SK-N-SH (cell line): ENCODE data around the gene EN2. TPM values are rescaled to one million over a fixed set of nuclear protein-coding genes. Genes with fewer than 3 reads are reported as not detected.

Experiments
- CTCF ChIA-PET: fragments of 300-600, 350-600 bp; formaldehyde crosslinking; extraction: SDS; loops from one replicate; lab custom pipeline; 2021; lab: Yijun Ruan, JAX
- POLR2A ChIA-PET: fragments of 350-600 bp; sonication (Branson Sonifier 250); formaldehyde crosslinking; extraction: SDS; loops from one replicate; lab custom pipeline; 2020; ENCODE audit warnings: antibody characterized with exemption, inconsistent platforms; lab: Yijun Ruan, JAX
- DNase-seq: peaks from one replicate; pipeline ENCODE4 v3.0.0; 2012
- H2AFZ ChIP-seq: fragments of 200-600 bp; sonication (generic); 2 replicates; pipeline ENCODE4 v1.8.1; 2016; ENCODE audit warnings: antibody characterized with exemption, mild to moderate bottlenecking, low read depth
- H3F3A ChIP-seq: fragments of 200-600 bp; sonication (generic); replicated peaks from 2 replicates; pipeline ENCODE3; 2016; ENCODE audit warnings: antibody characterized with exemption, mild to moderate bottlenecking; ENCODE audit not compliant: insufficient read depth
- H3K27ac ChIP-seq, 2 experiments: fragments of 200-500 bp in 1 of 2; fragments of 200-600 bp in 1 of 2; sonication (Bioruptor generic) in 1 of 2; sonication (generic), shearing (Covaris generic) in 1 of 2; 2 replicates each; pipeline versions ENCODE4 v1.5.1 to v1.6.1; 2014 to 2016; ENCODE audit warnings: low read depth in 2 of 2, inconsistent platforms in 1 of 2, low read length in 1 of 2, mild to moderate bottlenecking in 1 of 2, mixed read lengths in 1 of 2
- H3K27me3 ChIP-seq: fragments of 200-600 bp; sonication (generic), shearing (Covaris generic); 2 replicates; pipeline ENCODE4 v1.6.1; 2016; ENCODE audit warnings: mixed run types; ENCODE audit not compliant: insufficient read depth
- H3K36me3 ChIP-seq, 2 experiments: fragments of 200-500 bp in 1 of 2; fragments of 200-600 bp in 1 of 2; sonication (Bioruptor generic) in 1 of 2; sonication (generic) in 1 of 2; replicated peaks in 1 of 2; 2 replicates each; pipeline versions ENCODE3 to v1.5.1; 2014 to 2016; ENCODE audit warnings: low read length in 1 of 2, mild to moderate bottlenecking in 1 of 2; ENCODE audit not compliant: insufficient read depth in 2 of 2, control insufficient read depth in 1 of 2
- H3K4me1 ChIP-seq, 2 experiments: fragments of 200-500 bp in 1 of 2; fragments of 200-600 bp in 1 of 2; sonication (Bioruptor generic) in 1 of 2; sonication (generic), shearing (Covaris generic) in 1 of 2; 2 replicates each; pipeline versions ENCODE4 v1.5.1 to v1.6.1; 2014 to 2016; ENCODE audit warnings: low read depth in 1 of 2, low read length in 1 of 2, mixed run types in 1 of 2; ENCODE audit not compliant: insufficient read depth in 2 of 2, control insufficient read depth in 1 of 2
- H3K4me2 ChIP-seq: fragments of 200-600 bp; sonication (generic), shearing (Covaris generic); 2 replicates; pipeline ENCODE4 v1.6.1; 2017; ENCODE audit warnings: mixed run types
- H3K4me3 ChIP-seq, 2 experiments: fragments of 200-500 bp in 1 of 2; fragments of 200-600 bp in 1 of 2; sonication (Bioruptor generic) in 1 of 2; sonication (generic), shearing (Covaris generic) in 1 of 2; 2 replicates each; pipeline versions ENCODE4 v1.5.1 to v1.8.1; 2014 to 2016; ENCODE audit warnings: low read depth in 2 of 2, inconsistent platforms in 1 of 2, low read length in 1 of 2, mild to moderate bottlenecking in 1 of 2, mixed read lengths in 1 of 2, moderate library complexity in 1 of 2
- H3K79me2 ChIP-seq: fragments of 200-600 bp; sonication (generic); 2 replicates; pipeline ENCODE4 v1.8.1; 2017; ENCODE audit warnings: mild to moderate bottlenecking; ENCODE audit not compliant: insufficient read depth
- H3K9ac ChIP-seq: fragments of 200-600 bp; sonication (generic); 2 replicates; pipeline ENCODE4 v1.6.1; 2017; ENCODE audit warnings: mixed run types
- H3K9me2 ChIP-seq: fragments of 200-600 bp; sonication (generic); 2 replicates; pipeline ENCODE4 v1.6.1; 2017; ENCODE audit warnings: mixed run types
- H3K9me3 ChIP-seq: fragments of 200-600 bp; sonication (generic); 2 replicates; pipeline ENCODE4 v1.6.1; 2017; ENCODE audit warnings: mixed run types, mild to moderate bottlenecking, moderate library complexity
- H4K20me1 ChIP-seq: fragments of 200-600 bp; sonication (generic); 2 replicates; pipeline ENCODE4 v1.6.1; 2017; ENCODE audit warnings: mild to moderate bottlenecking, mixed run types; ENCODE audit not compliant: insufficient read depth
- ELF1 ChIP-seq: IDR thresholded peaks from 2 replicates; pipeline ENCODE4 v1.4.0; 2012
- EZH2phosphoT487 ChIP-seq: fragments of 200-600 bp; sonication (generic); IDR thresholded peaks from 2 replicates; pipeline ENCODE4 v1.6.1; 2017; ENCODE audit warnings: low read depth, mixed run types, mild to moderate bottlenecking, antibody characterized with exemption, moderate library complexity, borderline replicate concordance
- FOSL2 ChIP-seq: IDR thresholded peaks from 2 replicates; pipeline ENCODE4 v1.4.0; 2012; ENCODE audit warnings: low read depth, mild to moderate bottlenecking, moderate library complexity, borderline replicate concordance
- GATA2 ChIP-seq: sonication (generic); formaldehyde crosslinking; IDR thresholded peaks from 2 replicates; pipeline ENCODE4 v1.5.0; 2020; ENCODE audit warnings: mild to moderate bottlenecking, missing genetic modification reagents
- JUND ChIP-seq: IDR thresholded peaks from 2 replicates; pipeline ENCODE4 v1.4.0; 2012
- MXI1 ChIP-seq: IDR thresholded peaks from 2 replicates; pipeline ENCODE4 v1.6.1; 2012; ENCODE audit warnings: mild to moderate bottlenecking, low read depth, low read length, improper control_type of control experiment
- NFIC ChIP-seq: IDR thresholded peaks from 2 replicates; pipeline ENCODE4 v1.4.0; 2012; ENCODE audit warnings: borderline replicate concordance
- POLR2AphosphoS5 ChIP-seq: IDR thresholded peaks from 2 replicates; pipeline ENCODE4 v1.6.1; 2012; ENCODE audit warnings: low read depth, low read length
- RAD21 ChIP-seq: IDR thresholded peaks from 2 replicates; pipeline ENCODE4 v1.6.1; 2012; ENCODE audit warnings: mild to moderate bottlenecking, low read length
- RCOR1 ChIP-seq: fragments of 150-350 bp; IDR thresholded peaks from 2 replicates; pipeline ENCODE4 v1.6.1; 2017; ENCODE audit warnings: antibody characterized with exemption, low read length
- RFX5 ChIP-seq: IDR thresholded peaks from 2 replicates; pipeline ENCODE4 v1.6.1; 2012; ENCODE audit warnings: mild to moderate bottlenecking, improper control_type of control experiment, low read length
- SIN3A ChIP-seq: IDR thresholded peaks from 2 replicates; pipeline ENCODE4 v1.6.1; 2012; ENCODE audit warnings: low read depth, mild to moderate bottlenecking, low read length, moderate library complexity, borderline replicate concordance
- SMC3 ChIP-seq: IDR thresholded peaks from 2 replicates; pipeline ENCODE4 v1.6.1; 2012; ENCODE audit warnings: low read depth, low read length, improper control_type of control experiment
- TAF1 ChIP-seq: IDR thresholded peaks from 2 replicates; pipeline ENCODE4 v1.6.1; 2012; ENCODE audit warnings: low read depth, mild to moderate bottlenecking, low read length, moderate library complexity, borderline replicate concordance
- TEAD4 ChIP-seq: IDR thresholded peaks from 2 replicates; pipeline ENCODE4 v1.4.0; 2012; ENCODE audit warnings: mild to moderate bottlenecking, borderline replicate concordance; ENCODE audit not compliant: insufficient read depth
- YY1 ChIP-seq: IDR thresholded peaks from 2 replicates; pipeline ENCODE4 v1.4.0; 2012; ENCODE audit warnings: low read depth, mild to moderate bottlenecking
- ZBTB33 ChIP-seq: IDR thresholded peaks from 2 replicates; pipeline ENCODE4 v1.4.0; 2012; ENCODE audit warnings: low read depth, borderline replicate concordance
- WGBS: methylation state at CpG from one replicate; pipeline ENCODE4 v1.1.6; 2017; ENCODE audit warnings: low lambda C conversion rate; 5-methylcytosine and 5-hydroxymethylcytosine counted together
- polyA plus RNA-seq, 3 experiments: library from polyadenylated mRNA; depleted of rRNA; stranded (reverse); fragments of >200 nt; gene quantifications; 2 replicates each; pipeline ENCODE4 v1.2.3, GENCODE V29; 2012
- TF ChIP-seq, protein P1 (sequence below): fragments of 150-350 bp; IDR thresholded peaks from 2 replicates; pipeline ENCODE4 v1.6.1; 2017; ENCODE audit warnings: antibody characterized with exemption, low read length, low read depth, borderline replicate concordance
- TF ChIP-seq, protein P2 (sequence below): IDR thresholded peaks from 2 replicates; pipeline ENCODE4 v1.6.1; 2012; ENCODE audit warnings: mild to moderate bottlenecking, low read depth, low read length, moderate library complexity

The EN2 gene
- polyA plus RNA-seq, 1 of the 3 experiments (the other 2 are of a cell fraction): 0.02 TPM

DNA sequence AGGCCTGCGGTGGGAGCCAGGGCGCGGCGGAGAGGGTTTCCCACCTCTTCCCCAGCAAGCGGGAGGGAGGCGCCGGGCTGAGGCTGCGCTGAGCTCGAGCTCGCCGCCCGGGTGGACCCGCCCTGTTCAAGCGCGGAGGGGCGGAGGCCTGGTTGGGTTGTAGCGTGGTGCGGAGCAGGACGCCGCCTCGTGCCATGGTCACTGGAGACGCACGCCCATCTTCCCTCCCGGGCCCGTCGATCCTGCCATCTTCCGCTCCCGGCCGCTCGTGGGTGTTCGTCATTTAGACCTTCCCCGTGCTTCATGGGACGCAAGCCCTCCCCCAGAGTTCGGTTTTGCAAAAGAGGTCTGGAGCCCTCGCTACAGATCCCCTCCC is 9.3 kb upstream of the EN2 start:
- ChIA-PET POLR2A (no interaction called here), CTCF (no interaction called here)
- H3F3A ChIP-seq: no peaks in the 10 kb centered on the region
- H3K9me2 ChIP-seq: no peaks in the 10 kb centered on the region
- H4K20me1 ChIP-seq: peaks cover 12% of the 10 kb centered on the region; the same call in 1 of the 2 replicates
- H3K27ac ChIP-seq: no peak overlapping the region
- H3K79me2 ChIP-seq: no peaks in the 10 kb centered on the region
- H3K36me3 ChIP-seq: no peaks in the 10 kb centered on the region
- H3K9ac ChIP-seq: no peak overlapping the region
- TF ChIP-seq RFX5 (no peak), RAD21 (no peak), SIN3A (no peak), ZBTB33 (no peak), RCOR1 (no peak), SMC3 (no peak), POLR2AphosphoS5 (no peak), JUND (no peak), TAF1 (no peak), MXI1 (no peak), NFIC (no peak), ELF1 (no peak), GATA2 (no peak), TEAD4 (no peak), EZH2phosphoT487 (no peak), YY1 (no peak), FOSL2 (no peak)
- TF ChIP-seq, protein P1, sequence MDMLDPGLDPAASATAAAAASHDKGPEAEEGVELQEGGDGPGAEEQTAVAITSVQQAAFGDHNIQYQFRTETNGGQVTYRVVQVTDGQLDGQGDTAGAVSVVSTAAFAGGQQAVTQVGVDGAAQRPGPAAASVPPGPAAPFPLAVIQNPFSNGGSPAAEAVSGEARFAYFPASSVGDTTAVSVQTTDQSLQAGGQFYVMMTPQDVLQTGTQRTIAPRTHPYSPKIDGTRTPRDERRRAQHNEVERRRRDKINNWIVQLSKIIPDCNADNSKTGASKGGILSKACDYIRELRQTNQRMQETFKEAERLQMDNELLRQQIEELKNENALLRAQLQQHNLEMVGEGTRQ: no peak
- TF ChIP-seq, protein P2, sequence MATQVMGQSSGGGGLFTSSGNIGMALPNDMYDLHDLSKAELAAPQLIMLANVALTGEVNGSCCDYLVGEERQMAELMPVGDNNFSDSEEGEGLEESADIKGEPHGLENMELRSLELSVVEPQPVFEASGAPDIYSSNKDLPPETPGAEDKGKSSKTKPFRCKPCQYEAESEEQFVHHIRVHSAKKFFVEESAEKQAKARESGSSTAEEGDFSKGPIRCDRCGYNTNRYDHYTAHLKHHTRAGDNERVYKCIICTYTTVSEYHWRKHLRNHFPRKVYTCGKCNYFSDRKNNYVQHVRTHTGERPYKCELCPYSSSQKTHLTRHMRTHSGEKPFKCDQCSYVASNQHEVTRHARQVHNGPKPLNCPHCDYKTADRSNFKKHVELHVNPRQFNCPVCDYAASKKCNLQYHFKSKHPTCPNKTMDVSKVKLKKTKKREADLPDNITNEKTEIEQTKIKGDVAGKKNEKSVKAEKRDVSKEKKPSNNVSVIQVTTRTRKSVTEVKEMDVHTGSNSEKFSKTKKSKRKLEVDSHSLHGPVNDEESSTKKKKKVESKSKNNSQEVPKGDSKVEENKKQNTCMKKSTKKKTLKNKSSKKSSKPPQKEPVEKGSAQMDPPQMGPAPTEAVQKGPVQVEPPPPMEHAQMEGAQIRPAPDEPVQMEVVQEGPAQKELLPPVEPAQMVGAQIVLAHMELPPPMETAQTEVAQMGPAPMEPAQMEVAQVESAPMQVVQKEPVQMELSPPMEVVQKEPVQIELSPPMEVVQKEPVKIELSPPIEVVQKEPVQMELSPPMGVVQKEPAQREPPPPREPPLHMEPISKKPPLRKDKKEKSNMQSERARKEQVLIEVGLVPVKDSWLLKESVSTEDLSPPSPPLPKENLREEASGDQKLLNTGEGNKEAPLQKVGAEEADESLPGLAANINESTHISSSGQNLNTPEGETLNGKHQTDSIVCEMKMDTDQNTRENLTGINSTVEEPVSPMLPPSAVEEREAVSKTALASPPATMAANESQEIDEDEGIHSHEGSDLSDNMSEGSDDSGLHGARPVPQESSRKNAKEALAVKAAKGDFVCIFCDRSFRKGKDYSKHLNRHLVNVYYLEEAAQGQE: no peak
- no peak overlapping the region for H3K4me2 ChIP-seq
- no peaks in the 10 kb centered on the region for H3K9me3 ChIP-seq
- DNase-seq: no peak
- no peaks in the 10 kb centered on the region for H3K4me1 ChIP-seq
- H3K4me3 ChIP-seq: no peak overlapping the region
- peaks cover 86% of the 10 kb centered on the region for H3K27me3 ChIP-seq
- no peak overlapping the region for H2AFZ ChIP-seq
- 2% methylated on average over 15 of the region's 35 CpGs for WGBS
